Coronary artery (tissue), 2 donors: ENCODE data around the gene MATN1.

Experiments used
- DNase-seq: peaks from one replicate; pipeline ENCODE4 v3.0.0-alpha.2; 2017; ENCODE audit warnings: low spot score
- H3K27ac ChIP-seq, 2 donors: fragments of 200-600 bp; sonication (generic); one replicate each; pipeline ENCODE4 v1.5.1; 2016 to 2019
- H3K4me3 ChIP-seq: fragments of 200-600 bp; sonication (generic); 2 replicates; pipeline ENCODE4 v1.5.1; 2016; ENCODE audit warnings: mild to moderate bottlenecking, moderate library complexity
- TF ChIP-seq, protein P1 (sequence below): fragments of 200-600 bp; sonication (generic); IDR thresholded peaks from one replicate; pipeline ENCODE4 v1.5.1; 2019; ENCODE audit warnings: antibody characterized with exemption

Gene MATN1

GRCh38 chr1:30733493-30733892 is 10.1 kb upstream of the MATN1 start:
- Histone ChIP-seq H3K4me3 (no peak overlapping the region), H3K27ac (no peak overlapping the region)
- TF ChIP-seq, protein P1, sequence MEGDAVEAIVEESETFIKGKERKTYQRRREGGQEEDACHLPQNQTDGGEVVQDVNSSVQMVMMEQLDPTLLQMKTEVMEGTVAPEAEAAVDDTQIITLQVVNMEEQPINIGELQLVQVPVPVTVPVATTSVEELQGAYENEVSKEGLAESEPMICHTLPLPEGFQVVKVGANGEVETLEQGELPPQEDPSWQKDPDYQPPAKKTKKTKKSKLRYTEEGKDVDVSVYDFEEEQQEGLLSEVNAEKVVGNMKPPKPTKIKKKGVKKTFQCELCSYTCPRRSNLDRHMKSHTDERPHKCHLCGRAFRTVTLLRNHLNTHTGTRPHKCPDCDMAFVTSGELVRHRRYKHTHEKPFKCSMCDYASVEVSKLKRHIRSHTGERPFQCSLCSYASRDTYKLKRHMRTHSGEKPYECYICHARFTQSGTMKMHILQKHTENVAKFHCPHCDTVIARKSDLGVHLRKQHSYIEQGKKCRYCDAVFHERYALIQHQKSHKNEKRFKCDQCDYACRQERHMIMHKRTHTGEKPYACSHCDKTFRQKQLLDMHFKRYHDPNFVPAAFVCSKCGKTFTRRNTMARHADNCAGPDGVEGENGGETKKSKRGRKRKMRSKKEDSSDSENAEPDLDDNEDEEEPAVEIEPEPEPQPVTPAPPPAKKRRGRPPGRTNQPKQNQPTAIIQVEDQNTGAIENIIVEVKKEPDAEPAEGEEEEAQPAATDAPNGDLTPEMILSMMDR = no peak
- DNase-seq = no peak

DNA sequence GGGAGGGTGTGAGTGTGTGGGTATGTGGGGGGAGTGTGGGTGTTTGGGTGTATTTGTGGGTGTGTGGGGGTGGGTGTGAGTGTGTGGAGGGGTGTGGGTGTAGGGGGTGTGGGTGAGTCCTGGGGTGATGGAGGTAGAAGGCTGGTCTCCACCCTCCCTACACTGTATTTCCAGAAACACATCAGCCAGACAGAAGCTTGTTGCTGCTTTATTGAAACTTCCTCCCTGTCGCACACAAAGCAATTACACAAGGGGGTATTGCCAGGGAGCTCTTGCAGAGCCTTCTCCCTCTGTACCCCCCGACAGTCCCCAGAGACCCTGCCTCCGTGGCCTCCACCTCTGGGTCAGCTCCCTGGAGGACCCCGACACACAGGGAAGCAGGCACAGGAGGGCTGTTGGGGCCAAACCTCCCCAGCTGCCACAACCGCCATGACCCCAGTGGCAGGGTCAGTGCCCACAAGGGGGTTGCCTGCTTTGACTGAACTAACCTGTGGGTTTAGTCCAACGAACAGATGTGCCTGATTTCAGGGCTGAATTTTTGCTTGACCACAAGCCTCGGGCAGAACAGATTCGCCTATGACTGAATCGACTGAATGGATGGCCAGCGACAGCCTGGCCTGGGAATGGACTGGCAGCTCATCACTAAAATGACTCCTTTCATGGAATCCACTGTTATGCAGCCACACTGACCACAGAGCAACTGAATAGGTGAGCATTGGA is 9.1 kb upstream of the MATN1 start:
- H3K27ac ChIP-seq = no peak overlapping the region

GRCh38 chr1:30731806-30732276 is 8.5 kb upstream of the MATN1 start:
- TF ChIP-seq, protein P1 = no peak
- Histone ChIP-seq H3K27ac (no peak overlapping the region), H3K4me3 (no peak overlapping the region)
- no peak for DNase-seq

More for the DNA sequence above, 9.1 kb upstream of the MATN1 start:
- DNase-seq = no peak
- TF ChIP-seq, protein P1 = no peak
- H3K4me3 ChIP-seq = no peak overlapping the region

GRCh38 chr1:30731109-30731805 is 7.9 kb upstream of the MATN1 start:
- H3K4me3 ChIP-seq = no peak overlapping the region
- TF ChIP-seq, protein P1 = no peak
- no peak overlapping the region for H3K27ac ChIP-seq
- no peak for DNase-seq

DNA sequence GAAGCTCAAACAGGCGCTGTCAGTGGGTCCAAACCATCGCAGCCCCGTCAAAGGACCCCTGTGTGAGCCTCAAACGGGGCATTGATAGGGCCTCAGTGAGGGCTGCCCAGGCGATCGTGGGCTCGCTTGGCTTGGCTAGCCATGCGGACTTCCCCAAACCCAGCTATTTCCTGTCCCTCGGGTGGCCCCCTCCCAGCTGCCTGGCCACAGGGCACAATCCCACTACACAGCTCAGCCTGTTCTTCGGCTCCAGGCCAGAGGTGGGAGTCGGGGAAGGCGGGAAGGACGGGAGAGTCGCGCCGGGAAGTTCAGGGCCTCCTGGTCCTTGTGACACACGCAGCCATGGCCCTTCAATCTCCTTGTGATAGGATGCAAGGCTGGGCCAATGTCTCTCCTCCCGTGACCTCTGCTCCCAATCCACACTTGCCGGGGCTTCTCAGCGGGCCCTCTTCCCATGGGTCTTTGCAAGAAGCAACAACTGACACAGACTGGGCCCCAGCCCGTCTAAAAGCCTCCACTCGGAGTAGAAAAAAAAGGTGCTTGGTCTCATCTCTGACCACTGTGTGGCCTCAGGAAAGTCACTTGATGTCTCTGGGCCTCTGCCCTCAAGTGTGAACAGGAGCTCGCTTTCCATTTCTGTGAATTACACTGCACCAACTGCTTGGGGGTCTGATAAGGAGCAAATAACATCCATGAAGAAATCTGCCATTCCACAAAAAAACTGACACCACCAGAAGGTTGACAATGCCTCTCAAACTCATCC is 7.1 kb upstream of the MATN1 start:
- no peak for DNase-seq
- Histone ChIP-seq H3K4me3 (no peak overlapping the region), H3K27ac (no peak overlapping the region)
- TF ChIP-seq, protein P1 = no peak

DNA sequence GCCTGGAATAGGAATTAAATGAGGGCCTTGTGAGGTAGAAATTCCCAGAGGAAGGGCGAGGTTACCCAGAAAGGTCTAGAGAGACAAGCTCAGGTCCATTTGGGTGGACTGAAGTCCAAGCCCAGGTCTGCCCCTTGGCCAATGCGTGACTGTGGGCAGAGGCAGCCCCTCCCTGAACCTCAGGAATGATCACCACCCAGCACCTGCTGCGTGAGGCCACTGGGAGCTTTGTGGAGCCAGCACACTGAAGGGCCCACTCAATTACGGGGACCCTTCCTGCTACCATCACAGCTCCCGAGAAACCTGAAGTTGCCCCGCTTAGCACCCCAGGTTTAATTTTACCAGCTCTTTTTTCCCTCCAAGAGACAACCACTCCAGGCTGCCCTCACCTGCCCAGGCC is 6.5 kb upstream of the MATN1 start:
- TF ChIP-seq, protein P1 = no peak
- DNase-seq = no peak
- Histone ChIP-seq H3K27ac (no peak overlapping the region), H3K4me3 (no peak overlapping the region)
